Erythroblast (primary cell): ENCODE results near the gene DLGAP4.

Experiments used
- GATA1 ChIP-seq: IDR thresholded peaks from 2 replicates; pipeline ENCODE4 v1.6.1; 2011; ENCODE audit warnings: low read depth, mild to moderate bottlenecking, control low read depth, low read length, moderate library complexity
- POLR2A ChIP-seq: IDR thresholded peaks from 2 replicates; pipeline ENCODE4 v1.6.1; 2011; ENCODE audit warnings: mild to moderate bottlenecking, low read length

GRCh38 chr20:36478137-36478905, 172.2 kb downstream of the DLGAP4 start:
- TF ChIP-seq POLR2A (no peak), GATA1 (no peak)
